ENCODE results near the gene KREMEN2. TPM values are rescaled to one million over a fixed set of nuclear protein-coding genes. Genes with fewer than 3 reads are reported as not detected.

The KREMEN2 gene
- total and polyA plus RNA-seq, 4 donors: not detected

GRCh38 chr16:2950353-2950724 is 13.7 kb upstream of the KREMEN2 start:
- no peak for DNase-seq (ENCODE audit: low spot score)
- Histone ChIP-seq H3K27me3 (ENCODE audit: control insufficient read depth in 4 of 4, insufficient read depth in 4 of 4, low read length in 3 of 4) (peaks cover 0 to 2% (median 0%) of the 10 kb centered on the region in 4 donors), H3K27ac (ENCODE audit: low read depth in 1 of 2, low read length in 2 of 2) (no peak overlapping the region), H3K9me3 (ENCODE audit: control insufficient read depth in 4 of 4, low read length in 3 of 4) (no peaks in the 10 kb centered on the region), H3K36me3 (ENCODE audit: control insufficient read depth in 4 of 4, insufficient read depth in 3 of 4, low read depth in 1 of 4, low read length in 3 of 4) (peaks cover 0 to 10% (median 0%) of the 10 kb centered on the region in 4 donors), H3K9ac (ENCODE audit: low read depth in 1 of 2, low read length in 2 of 2) (no peak overlapping the region), H3K4me3 (ENCODE audit: low read depth in 1 of 3, low read length in 3 of 3) (no peak overlapping the region), H3K4me1 (ENCODE audit: control insufficient read depth in 4 of 4, insufficient read depth in 4 of 4, low read length in 3 of 4) (no peaks in the 10 kb centered on the region)
- TF ChIP-seq RXRA (IDR thresholded peaks at IDR 0.05): no peak
- TF ChIP-seq FOXA1 (IDR thresholded peaks at IDR 0.05): no peak
- no peak for TF ChIP-seq FOXA2 (IDR thresholded peaks at IDR 0.05)
- no peak for TF ChIP-seq TAF1 (conservative IDR thresholded peaks at IDR 0.05)
- TF ChIP-seq YY1 (IDR thresholded peaks at IDR 0.05): no peak
- TF ChIP-seq ATF3 (IDR thresholded peaks at IDR 0.05): no peak
- no peak for TF ChIP-seq REST (IDR thresholded peaks at IDR 0.05)
- no peak for TF ChIP-seq GABPA (IDR thresholded peaks at IDR 0.05 in 1 of 2, conservative IDR thresholded peaks at IDR 0.05 in 1 of 2)
- no peak for TF ChIP-seq HNF4A (conservative IDR thresholded peaks at IDR 0.05)
- no peak for TF ChIP-seq EGR1 (IDR thresholded peaks at IDR 0.05; ENCODE audit: low read depth in 2 of 2)
- TF ChIP-seq JUND (IDR thresholded peaks at IDR 0.05): no peak
- TF ChIP-seq RAD21 (IDR thresholded peaks at IDR 0.05): no peak
- TF ChIP-seq ZBTB33 (IDR thresholded peaks at IDR 0.05): no peak
- TF ChIP-seq, protein P1, sequence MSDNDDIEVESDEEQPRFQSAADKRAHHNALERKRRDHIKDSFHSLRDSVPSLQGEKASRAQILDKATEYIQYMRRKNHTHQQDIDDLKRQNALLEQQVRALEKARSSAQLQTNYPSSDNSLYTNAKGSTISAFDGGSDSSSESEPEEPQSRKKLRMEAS (IDR thresholded peaks at IDR 0.05): no peak
- TF ChIP-seq SP1 (IDR thresholded peaks at IDR 0.05): no peak
- WGBS: 97% methylated on average over 13 of the region's 13 CpGs

- H3K36me3 ChIP-seq (ENCODE audit: control insufficient read depth in 4 of 4, insufficient read depth in 3 of 4, low read depth in 1 of 4, low read length in 3 of 4): peaks cover 0 to 10% (median 0%) of the 10 kb centered on the region in 4 donors
- no peaks in the 10 kb centered on the region for H3K4me1 ChIP-seq (ENCODE audit: control insufficient read depth in 4 of 4, insufficient read depth in 4 of 4, low read length in 3 of 4)
- H3K27ac ChIP-seq (ENCODE audit: low read depth in 1 of 2, low read length in 2 of 2): no peak overlapping the region
- 83% methylated on average over 16 of the region's 16 CpGs for WGBS
- no peaks in the 10 kb centered on the region for H3K9me3 ChIP-seq (ENCODE audit: control insufficient read depth in 4 of 4, low read length in 3 of 4)
- H3K9ac ChIP-seq (ENCODE audit: low read depth in 1 of 2, low read length in 2 of 2): no peak overlapping the region
- H3K27me3 ChIP-seq (ENCODE audit: control insufficient read depth in 4 of 4, insufficient read depth in 4 of 4, low read length in 3 of 4): peaks cover 0 to 2% (median 0%) of the 10 kb centered on the region in 4 donors
- TF ChIP-seq RXRA (IDR thresholded peaks at IDR 0.05): no peak
- no peak for TF ChIP-seq CTCF (IDR thresholded peaks at IDR 0.05; ENCODE audit: low read depth, low read length, missing input control)
- no peak for DNase-seq (ENCODE audit: low spot score)
- no peak overlapping the region for H3K4me3 ChIP-seq (ENCODE audit: low read depth in 1 of 3, low read length in 3 of 3)
These were observed 13.3 kb upstream of the KREMEN2 start for GRCh38 chr16:2950773-2951172.
